HG03342 (cell line): ENCODE results near the gene SIPA1.
"Not testable (repeated sequence)": the region's sequence is repeated elsewhere in the genome, so short reads cannot be mapped to it uniquely, and the experiment has no call there.

Experiments
- ATAC-seq: cut with Tn5 transposase; IDR thresholded peaks from one replicate; pipeline ENCODE4 v1.9.1; 2021; ENCODE audit warnings: mild to moderate bottlenecking, moderate library complexity; ENCODE audit not compliant: unreplicated experiment

Gene SIPA1

DNA sequence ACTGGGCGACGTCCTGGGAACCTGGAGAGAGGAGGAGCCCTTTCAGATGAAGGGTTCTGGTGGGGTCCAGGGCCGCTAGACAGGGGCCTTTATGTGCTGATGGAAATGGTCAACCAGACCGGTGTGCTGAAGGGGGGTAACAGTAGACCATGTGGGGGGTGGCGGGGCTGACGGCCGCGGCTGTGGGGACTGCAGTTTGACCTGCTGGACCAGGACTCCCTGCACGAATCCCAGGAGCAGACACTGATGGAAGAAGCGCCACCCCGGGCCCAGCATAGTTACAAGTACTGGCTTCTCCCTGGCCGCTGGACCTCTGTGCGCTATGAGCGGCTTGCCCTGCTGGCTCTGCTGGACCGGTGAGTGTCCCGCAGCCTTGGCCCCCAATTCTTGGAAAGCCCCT lies 15.9 kb upstream of the SIPA1 start:
- ATAC-seq: no peak

DNA sequence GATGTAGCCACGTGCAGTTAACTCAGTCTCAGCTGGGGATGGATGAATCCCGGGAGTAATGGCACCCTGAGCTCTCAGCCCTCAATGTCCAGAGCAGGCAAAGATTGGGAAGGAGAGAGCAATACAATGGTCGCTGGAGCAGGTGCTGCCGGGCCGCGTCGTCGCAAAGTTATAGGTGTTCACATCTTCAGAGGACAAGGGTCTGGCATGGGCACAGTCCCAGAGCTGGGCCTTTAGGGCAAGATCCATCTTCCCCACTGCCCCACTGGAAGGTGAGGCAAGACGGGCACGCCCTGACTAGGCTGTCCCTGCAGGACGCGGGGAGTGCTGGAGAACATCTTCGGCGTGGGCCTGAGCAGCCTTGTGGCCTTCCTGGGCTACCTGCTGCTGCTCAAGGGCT lies 14.7 kb upstream of the SIPA1 start:
- ATAC-seq: no peak

DNA sequence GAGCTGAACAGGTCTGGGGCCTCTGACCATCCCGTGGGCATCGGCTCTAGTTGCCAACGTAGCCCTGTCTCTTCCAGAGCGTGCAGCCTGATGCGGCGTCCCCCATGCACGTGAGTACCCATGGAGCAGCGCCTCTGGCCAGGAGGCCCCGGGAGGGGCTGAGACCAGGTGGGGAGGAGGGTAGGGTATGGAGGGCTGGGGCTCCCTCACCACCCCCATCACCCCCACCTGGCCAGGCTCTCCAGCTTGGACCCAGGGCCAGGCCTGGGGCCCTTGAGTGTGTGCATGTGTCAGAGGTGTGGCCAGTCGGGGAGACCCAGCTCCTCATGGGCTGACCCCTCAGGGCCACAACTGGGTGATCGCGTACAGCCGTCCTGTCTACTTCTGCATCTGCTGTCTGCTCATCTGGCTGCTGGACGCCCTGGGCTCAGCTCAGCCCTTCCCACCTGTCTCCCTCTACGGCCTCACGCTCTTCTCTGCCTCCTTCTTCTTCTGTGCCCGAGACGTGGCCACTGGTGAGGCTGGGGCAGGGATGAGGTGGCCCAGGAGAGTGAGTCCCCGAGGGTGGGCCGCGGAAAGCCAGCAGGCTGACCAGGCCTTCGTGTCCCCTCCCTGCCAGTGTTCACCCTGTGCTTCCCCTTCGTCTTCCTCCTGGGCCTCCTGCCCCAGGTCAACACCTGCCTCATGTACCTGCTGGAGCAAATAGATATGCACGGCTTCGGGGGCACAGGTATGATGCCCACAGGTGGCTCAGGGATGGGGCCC lies 13.9 kb upstream of the SIPA1 start:
- no peak for ATAC-seq

DNA sequence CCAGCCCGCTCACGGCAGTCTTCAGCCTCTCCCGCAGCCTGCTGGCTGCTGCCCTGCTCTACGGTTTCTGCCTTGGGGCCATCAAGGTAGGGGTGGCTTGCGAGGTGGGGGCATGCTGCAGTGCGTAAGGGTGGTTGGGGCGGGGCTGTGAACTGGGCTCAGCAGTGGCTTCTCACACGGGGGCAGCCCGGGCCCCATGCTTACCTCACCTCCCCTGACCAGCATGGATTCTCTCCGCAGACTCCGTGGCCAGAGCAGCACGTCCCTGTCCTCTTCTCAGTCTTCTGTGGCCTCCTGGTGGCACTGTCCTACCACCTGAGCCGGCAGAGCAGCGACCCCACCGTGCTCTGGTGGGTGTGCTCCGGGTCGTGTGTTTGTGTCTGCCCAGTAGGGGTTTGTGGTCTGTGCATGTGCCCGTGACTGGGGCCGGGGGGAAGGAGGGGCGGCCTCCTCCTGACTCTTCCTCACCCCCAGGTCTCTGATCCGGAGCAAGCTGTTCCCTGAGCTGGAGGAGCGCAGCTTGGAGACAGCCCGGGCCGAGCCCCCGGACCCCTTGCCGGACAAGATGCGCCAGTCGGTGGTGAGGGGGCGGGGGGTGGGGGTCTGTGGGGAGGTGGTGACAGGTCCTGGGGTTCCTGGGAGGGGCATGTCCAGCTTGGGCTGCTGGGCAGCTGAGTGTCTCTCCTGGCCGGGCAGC lies 12.8 kb upstream of the SIPA1 start:
- no peak for ATAC-seq

DNA sequence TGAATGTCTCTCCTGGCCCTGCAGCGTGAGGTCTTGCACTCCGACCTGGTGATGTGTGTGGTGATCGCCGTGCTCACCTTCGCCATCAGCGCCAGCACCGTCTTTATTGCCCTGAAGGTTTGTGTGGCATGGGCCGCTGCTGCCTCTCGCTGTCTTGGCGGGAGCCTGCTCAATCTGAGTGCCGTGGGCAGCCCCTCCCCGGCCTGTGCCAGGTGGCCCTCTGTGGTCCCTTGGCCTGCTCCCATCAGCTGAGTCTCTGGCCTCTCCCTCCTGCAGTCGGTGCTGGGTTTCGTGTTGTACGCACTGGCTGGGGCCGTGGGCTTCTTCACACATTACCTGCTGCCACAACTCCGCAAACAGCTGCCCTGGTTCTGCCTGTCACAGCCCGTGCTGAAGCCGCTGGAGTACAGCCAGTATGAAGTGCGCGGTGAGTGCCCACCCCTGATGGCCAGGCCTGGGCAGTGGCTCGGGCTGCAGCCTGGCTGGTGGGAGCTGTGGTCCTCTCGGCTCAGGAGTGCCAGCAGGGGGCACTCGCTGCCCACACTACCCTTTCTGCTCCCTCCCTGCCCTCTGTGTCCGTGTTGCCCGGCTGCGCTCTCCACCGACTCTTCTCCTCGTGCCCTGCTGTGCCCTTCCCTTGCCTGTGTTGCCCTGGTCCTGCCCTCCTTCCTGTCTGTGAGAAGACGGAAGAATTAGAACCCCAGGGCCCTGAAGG lies 12.1 kb upstream of the SIPA1 start:
- ATAC-seq: no peak

DNA sequence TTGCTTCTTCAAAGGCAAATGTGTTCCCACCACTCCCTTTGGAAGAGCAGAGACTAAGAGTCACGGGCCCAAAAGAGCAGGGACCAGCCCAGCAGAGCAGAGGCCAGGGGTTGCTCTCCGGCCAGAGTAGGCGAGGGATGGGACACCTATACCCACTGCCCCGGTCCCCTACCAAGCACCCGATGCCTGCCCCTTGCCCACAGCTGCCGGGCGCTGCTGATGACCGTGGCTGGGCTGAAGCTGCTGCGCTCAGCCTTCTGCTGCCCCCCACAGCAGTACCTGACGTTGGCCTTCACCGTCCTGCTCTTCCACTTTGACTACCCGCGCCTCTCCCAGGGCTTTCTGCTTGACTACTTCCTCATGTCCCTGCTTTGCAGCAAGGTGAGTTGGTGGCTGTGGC lies 10.7 kb upstream of the SIPA1 start:
- no peak for ATAC-seq

DNA sequence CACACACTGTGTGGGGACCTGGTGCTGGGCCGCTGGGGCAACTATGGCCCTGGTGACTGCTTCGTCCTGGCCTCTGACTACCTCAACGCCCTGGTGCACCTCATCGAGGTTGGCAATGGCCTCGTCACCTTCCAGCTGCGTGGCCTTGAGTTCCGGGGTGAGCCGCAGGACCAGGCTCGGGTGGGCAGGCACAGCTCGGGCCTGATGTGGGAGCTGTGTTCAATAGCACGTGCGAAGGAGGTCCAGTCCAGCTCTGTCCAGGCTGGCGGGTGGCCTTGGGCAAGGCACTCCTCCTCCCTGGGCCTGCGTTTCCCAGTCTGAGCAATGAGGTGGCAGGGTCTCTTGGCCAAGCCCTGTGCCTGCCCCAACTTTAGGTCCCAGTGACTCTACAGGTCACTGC lies 8.3 kb upstream of the SIPA1 start:
- no peak for ATAC-seq

DNA sequence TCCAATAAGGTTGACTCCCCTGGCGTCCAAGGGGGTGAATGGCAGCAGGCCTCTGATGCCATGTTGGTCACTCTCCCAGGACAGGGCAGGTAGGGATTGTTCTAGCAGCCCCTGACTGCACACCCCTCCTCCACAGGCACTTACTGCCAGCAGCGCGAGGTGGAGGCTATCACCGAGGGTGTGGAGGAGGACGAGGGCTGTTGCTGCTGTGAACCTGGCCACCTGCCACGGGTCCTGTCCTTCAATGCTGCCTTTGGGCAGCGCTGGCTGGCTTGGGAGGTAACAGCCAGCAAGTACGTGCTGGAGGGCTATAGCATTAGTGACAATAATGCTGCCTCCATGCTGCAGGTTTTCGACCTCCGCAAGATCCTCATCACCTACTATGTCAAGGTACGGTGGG lies 7.7 kb upstream of the SIPA1 start:
- ATAC-seq: no peak

DNA sequence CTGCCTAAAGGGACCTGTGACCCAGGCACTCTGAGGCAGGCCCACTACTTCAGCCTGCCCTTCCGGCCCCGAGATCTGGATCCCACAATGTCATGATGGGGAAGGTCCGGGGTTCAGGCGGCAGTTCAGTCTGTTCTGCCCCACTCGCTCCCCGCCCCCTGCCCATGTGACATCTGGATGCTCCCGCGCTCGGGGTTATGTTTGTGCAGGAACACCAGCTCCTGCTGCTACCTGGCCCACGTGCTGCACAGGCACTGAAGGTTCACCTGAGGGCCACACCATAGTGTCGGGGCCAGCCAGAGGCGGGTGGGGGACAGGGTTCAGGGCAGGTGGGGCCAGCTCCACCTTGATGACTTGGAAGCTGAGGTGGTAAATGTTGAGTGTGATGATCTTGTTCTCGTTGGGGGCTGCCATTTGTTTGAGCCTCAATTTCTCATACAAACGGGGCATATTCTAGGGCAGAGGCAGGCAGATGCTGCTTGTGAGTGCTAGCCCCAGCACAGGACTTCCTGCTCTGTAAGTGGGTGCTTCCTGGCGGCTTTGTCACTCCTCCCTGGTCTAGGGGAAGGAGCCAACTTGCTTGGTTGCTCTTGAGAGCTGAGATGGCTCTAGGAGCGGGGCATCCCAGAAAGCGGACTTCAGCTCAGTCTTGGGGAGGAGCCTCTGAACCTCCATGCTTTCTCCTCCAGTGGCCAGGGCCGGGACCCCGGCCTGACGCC lies 4.4 kb upstream of the SIPA1 start:
- ATAC-seq: no peak

DNA sequence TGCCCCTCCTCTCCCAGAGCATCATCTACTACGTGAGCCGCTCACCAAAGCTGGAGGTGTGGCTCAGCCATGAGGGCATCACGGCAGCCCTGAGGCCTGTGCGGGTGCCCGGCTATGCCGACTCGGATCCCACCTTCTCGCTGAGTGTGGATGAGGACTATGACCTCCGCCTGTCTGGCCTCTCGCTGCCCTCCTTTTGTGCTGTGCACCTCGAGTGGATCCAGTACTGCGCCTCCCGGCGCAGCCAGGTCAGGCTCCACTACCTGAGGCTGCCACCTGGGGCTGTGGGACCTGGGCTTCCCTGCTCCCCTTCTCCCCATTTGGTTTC lies 3.8 kb upstream of the SIPA1 start:
- ATAC-seq: no peak

DNA sequence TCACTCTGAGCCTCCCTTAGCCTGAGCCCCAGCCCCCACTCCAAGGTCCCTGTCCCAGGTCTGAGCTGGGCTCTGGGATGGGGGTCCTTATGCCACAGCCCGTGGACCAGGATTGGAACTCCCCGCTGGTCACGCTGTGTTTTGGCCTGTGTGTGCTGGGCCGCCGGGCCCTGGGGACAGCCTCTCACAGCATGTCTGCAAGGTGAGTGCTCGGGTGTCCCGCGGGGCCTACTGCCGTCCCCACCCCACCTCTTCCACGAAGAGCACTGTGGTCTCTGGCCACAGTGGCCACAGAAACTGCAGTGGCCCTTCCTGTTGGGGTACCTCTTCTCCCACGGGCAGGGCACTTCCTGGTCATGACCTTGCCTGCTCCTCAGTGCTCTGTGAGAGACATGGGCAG lies 3.5 kb upstream of the SIPA1 start:
- no peak for ATAC-seq

DNA sequence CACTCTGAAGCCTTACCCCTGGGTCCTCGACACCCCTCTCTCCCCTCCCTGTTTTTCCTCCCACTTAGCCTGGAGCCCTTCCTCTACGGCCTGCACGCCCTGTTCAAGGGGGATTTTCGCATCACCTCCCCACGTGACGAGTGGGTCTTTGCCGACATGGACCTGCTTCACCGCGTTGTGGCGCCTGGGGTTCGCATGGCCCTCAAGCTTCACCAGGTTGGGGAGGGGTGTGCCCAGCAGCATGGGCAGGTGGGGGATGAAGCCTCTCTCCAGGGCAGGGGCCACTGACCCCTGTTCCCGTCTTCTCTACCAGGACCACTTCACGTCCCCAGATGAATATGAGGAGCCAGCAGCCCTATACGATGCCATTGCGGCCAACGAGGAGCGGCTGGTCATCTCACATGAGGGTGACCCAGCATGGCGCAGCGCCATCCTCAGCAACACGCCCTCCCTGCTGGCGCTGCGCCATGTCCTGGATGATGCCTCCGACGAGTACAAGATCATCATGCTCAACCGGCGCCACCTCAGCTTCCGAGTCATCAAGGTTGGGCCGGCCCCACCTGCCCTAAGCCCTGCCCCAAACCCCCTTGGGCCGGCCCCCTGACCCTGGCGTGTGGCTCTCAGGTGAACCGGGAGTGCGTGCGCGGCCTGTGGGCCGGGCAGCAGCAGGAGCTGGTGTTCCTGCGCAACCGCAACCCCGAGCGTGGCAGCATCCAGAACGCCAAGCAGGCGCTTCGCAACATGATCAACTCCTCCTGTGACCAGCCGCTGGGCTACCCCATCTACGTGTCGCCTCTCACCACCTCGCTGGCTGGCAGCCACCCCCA lies 2.8 kb upstream of the SIPA1 start:
- no peak for ATAC-seq

DNA sequence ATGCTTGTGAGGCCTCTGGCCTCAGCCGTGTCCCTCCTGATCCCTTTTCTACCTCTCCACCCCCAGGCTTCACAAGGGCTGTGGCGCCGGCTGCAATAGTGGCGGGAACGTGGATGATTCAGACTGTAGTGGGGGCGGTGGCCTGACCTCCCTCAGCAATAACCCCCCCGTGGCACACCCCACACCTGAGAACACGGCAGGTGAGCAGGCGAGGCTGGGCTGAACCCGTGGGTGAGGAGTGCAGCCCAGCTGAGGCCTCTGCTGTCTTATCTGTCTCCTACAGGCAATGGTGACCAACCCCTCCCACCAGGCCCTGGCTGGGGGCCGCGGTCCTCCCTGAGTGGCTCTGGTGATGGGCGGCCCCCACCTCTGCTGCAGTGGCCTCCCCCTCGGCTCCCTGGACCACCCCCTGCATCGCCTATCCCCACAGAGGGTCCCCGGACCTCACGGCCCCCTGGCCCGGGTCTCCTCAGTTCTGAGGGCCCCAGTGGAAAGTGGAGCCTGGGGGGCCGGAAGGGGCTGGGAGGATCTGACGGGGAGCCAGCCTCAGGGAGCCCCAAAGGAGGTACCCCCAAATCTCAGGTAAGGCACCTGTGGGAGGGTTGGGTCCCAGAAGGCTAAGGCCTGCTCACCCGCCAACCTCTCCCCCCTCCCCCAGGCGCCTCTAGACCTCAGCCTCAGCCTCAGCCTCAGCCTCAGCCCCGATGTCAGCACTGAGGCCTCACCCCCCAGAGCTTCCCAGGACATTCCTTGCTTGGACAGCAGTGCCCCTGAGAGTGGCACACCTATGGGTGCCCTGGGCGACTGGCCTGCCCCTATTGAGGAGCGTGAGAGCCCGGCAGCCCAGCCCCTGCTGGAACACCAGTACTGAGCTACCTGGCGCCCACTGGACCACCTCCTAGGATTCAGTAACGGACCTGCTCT lies 1.5 kb upstream of the SIPA1 start:
- no peak for ATAC-seq

DNA sequence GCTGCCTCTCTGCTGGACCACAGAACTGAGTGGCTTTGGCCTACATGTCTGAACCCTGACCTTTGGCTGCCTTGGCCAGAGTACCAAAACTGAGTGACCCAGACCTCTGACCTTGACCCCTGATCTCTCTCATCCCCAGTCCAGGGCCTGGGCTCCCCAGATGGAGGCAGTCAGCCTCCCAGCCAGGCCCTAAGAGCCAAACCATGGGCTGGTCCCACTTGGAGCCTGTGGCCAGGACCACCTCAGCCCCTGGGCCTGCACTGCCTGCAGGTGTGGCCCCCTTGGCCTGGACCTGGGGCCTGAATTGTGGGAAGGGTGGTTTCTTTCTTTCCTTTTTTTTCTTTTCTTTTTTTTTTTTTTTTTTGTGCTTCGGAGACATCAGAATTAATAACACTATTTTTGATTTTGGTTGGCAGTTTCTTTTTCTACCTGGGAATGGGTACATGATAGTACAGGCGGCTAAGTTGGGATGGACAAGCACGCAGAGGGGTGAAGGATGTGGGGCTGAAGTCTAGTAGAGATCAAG lies 806 bp upstream of the SIPA1 start:
- no peak for ATAC-seq

DNA sequence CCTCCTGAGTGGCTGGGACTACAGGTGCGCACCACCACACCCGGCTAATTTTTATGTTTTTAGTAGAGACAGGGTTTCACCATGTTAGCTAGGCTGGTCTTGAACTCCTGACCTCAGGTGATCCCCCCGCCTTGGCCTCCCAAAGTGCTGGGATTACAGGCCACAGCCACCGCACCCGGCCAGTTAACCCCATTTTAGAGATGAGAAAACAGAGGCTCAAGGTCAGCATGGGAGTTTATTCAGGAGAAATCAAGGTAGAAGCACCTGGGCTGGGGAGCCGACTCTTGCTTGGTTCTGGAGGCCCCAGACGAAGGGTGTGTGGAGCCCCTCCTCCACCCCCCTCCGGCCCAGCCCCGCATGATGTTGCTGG lies 1.3 kb downstream of the SIPA1 start:
- ATAC-seq: not testable (repeated sequence)

DNA sequence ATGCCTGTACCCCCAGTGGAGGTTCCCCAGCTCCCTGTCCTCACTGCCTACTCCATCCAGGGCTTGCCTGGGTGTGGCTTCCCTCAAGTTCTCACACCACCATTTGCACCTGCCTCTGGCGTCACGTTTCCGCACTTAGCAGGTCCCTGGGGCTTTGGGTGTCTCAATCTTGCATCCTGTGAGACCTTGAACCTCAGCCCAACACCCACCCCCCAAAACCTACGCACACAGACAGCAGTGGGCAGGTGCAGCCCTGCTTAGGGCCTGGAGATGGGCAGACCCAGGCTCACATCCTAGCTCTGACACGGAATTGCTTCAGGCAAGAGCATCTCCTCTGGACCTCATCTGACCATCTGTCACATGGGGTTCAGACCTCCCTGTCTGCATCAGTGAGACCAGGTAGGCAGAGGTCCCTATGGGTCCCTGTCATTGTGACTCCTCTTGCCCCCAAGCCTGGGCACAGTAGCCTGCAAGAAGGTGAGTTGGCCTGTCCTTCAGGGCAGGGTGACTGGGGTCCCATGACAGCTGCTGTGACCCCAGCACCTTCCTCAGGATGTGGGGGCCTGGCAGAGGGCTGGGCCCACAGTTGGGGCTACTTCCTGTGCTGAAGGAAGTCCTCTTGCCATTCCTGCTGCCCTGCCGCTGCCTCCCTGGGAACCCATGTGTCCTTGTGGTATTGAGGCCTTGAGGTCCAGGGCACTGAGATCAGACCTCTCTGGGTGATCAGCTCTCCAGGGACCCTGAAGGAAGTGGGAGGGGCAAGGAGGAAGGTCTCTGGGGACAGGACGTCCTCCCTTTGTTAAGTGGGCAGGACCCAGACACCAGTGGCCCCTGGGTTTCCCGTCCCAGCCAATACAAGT lies 2.0 kb downstream of the SIPA1 start:
- ATAC-seq: peak; percentile 40

DNA sequence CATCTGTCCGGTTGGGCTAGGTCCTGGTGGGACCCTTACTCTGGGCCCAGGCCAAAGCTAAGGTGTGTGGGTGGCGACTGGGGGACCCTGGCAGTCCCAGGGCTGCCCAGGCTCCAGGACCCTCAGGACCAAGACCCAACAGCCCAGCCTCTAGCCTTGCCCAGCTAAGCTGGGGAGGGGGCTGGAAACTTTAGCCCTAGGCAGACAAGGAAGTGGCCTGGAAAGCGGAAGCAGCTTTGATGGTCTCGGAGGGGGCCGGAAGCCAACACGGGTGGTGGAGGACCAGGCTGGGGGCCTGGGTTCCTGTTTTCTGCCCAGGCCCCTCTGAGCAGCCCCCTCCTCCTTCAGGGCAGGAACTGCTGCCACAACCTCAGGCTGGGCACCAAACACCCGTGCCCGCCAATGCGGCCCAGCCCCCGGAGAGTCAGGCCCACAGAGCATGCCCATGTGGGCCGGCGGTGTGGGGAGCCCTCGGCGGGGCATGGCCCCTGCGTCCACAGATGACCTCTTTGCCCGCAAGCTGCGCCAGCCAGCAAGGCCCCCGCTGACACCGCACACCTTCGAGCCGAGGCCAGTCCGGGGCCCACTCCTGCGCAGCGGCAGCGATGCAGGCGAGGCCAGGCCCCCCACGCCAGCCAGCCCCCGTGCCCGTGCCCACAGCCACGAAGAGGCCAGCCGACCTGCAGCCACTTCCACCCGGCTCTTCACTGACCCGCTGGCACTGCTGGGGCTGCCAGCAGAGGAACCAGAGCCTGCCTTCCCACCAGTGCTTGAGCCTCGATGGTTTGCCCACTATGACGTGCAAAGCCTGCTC lies 2.8 kb downstream of the SIPA1 start:
- ATAC-seq: no peak
